Measurements from ENCODE around the gene MSANTD3. TPM values are rescaled to one million over a fixed set of nuclear protein-coding genes. Genes with fewer than 3 reads are reported as not detected.
"Not testable (repeated sequence)": the region's sequence is repeated elsewhere in the genome, so short reads cannot be mapped to it uniquely, and the experiment has no call there.

MSANTD3 gene
- total RNA-seq, 4 donors from 2014 or later, result 39.2 to 48.2 (median 44.3) TPM

DNA sequence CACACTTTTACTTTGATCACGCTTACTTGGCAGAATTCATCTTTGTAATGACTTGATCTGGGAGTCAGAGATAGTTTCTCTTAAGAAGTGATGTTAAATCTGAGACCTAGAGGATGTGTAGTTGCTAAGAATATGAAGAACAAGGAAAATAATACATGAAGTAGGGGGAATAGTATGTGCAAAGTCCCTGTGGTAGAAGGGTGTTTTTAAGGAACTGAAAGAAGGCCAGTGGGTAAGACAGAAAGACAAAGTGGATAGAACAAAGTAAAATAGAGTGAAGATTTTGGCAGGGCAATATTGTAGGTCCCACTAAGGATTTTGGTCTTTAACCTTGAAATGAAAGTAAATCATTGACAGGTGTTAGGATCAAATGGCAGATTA, 17.8 kb upstream of the MSANTD3 start:
- no peak for TF ChIP-seq POLR2A (IDR thresholded peaks at IDR 0.05)
- TF ChIP-seq, protein P1, sequence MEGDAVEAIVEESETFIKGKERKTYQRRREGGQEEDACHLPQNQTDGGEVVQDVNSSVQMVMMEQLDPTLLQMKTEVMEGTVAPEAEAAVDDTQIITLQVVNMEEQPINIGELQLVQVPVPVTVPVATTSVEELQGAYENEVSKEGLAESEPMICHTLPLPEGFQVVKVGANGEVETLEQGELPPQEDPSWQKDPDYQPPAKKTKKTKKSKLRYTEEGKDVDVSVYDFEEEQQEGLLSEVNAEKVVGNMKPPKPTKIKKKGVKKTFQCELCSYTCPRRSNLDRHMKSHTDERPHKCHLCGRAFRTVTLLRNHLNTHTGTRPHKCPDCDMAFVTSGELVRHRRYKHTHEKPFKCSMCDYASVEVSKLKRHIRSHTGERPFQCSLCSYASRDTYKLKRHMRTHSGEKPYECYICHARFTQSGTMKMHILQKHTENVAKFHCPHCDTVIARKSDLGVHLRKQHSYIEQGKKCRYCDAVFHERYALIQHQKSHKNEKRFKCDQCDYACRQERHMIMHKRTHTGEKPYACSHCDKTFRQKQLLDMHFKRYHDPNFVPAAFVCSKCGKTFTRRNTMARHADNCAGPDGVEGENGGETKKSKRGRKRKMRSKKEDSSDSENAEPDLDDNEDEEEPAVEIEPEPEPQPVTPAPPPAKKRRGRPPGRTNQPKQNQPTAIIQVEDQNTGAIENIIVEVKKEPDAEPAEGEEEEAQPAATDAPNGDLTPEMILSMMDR (IDR thresholded peaks at IDR 0.05), result no peak
- H3K27ac ChIP-seq, result no peak overlapping the region
- H3K36me3 ChIP-seq, result no peaks in the 10 kb centered on the region
- H3K4me3 ChIP-seq (replicated peaks in 1 of 3), result no peak overlapping the region
- DNase-seq, result no peak
- H3K27me3 ChIP-seq, result no peaks in the 10 kb centered on the region
- WGBS, 2 donors, result 92 to 100% methylated on average over 1 of the region's 1 CpG
- no peaks in the 10 kb centered on the region for H3K4me1 ChIP-seq
- intact Hi-C loops (cut with DNase I), result no loop called here
- no peaks in the 10 kb centered on the region for H3K9me3 ChIP-seq

DNA sequence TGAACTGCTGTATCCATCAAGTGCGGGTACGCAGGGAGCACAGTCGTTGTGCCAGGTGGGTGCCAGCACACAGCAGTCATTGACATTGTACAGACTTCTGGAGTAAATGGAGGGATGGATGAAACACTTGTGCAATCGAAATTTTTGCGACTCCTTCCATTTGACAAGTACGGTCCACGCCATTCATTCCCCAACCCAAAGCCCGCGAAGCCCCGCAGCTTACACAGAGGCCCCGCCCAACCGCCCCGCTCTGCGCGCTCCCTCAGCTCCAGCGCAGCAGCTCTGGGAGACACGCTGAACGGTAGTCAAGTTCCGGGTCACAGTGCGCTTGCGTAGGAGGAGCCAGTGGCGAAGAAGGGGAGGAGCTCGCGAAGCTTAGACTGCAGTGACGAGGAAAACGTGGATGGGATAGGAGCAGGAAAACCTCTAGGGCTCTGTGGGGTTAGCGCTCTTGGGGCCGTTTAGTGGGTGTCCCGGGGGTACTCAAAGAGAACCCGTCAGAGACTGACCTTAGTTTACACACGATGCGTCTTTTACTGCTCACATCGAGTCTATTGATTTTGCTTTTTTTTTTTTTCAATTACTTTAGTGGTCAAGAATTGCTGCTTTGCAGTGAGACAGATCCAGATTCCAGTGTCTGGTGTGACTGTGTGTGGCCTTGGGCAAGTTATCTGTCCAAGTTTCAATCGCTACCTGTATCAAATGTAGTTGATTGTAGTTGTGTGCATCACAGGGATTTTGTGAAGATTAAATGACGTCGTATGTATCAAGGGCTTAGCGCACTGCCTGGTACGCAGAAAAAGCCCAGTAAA, 15.3 kb upstream of the MSANTD3 start:
- intact Hi-C loops (cut with DNase I), result no loop called here
- no peaks in the 10 kb centered on the region for H3K27me3 ChIP-seq
- no peaks in the 10 kb centered on the region for H3K36me3 ChIP-seq
- H3K9me3 ChIP-seq, result no peaks in the 10 kb centered on the region
- H3K4me1 ChIP-seq, result no peaks in the 10 kb centered on the region
- 16 to 18% methylated on average over 26 to 38 of the region's 38 CpGs for WGBS, 2 donors
- H3K27ac ChIP-seq, result no peak overlapping the region
- peak overlapping the region in 1 of 3 donors; percentile 34 for H3K4me3 ChIP-seq (replicated peaks in 1 of 3)
- TF ChIP-seq POLR2A (IDR thresholded peaks at IDR 0.05), result peak in 1 of 2 donors; percentile 63
- TF ChIP-seq, protein P1 (IDR thresholded peaks at IDR 0.05), result no peak
- peak; percentile 90 to 93 for DNase-seq

DNA sequence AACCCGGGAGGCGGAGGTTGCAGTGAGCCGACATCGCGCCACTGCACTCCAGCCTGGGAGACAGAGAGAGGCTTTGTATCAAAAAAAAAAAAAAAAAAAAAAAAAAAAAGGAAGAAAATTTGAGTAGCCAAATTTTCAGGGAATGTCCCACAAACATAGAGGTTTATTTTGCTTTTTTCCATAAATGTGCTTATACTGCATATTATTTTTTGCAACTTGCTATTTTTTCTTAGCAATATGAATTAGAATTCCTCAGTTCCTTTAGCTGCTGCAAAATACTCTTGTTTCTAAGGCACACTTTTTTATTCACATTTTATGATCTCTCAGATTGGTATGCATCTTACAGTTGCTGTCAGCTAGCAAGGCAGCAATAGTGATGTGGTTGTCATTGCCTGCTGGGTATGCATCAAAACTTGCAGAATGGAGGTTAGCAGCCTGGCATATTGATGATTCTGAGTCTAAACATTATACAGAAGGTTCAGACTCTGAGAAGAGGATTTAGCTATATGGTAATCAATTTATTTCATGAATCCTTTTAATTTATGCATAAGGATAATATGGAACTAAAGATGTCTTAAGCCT, 13.0 kb upstream of the MSANTD3 start:
- TF ChIP-seq POLR2A (IDR thresholded peaks at IDR 0.05), result no peak
- TF ChIP-seq, protein P1 (IDR thresholded peaks at IDR 0.05), result no peak
- Histone ChIP-seq H3K4me3 (replicated peaks in 1 of 3) (no peak overlapping the region), H3K36me3 (no peaks in the 10 kb centered on the region), H3K27me3 (no peaks in the 10 kb centered on the region), H3K4me1 (no peaks in the 10 kb centered on the region), H3K27ac (no peak overlapping the region), H3K9me3 (no peaks in the 10 kb centered on the region)
- DNase-seq, result no peak
- intact Hi-C loops (cut with DNase I), result no loop called here
- 89 to 94% methylated on average over 5 of the region's 5 CpGs for WGBS, 2 donors

DNA sequence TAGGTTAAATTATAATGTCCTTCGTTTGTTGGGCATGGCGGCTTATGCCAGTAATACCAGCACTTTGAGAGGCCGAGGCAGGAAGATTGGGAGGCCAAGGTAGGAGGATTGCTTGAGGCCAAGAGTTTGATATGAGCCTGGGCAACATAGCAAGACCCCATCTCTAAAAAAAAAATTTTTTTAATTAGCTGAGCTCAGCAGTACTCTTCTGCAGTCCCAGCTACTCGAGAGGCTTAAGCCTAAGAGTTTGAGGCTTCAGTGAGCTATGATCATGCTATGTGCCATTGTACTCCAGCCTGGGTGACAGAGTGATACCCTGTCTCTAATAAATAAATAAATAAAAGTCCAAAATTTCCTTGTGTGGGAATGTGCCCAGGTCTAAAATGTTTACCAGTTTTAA, 9.1 kb upstream of the MSANTD3 start:
- WGBS, 2 donors, result 82 to 88% methylated on average over 4 of the region's 4 CpGs
- TF ChIP-seq POLR2A (IDR thresholded peaks at IDR 0.05), result no peak
- TF ChIP-seq, protein P1 (IDR thresholded peaks at IDR 0.05), result no peak
- Histone ChIP-seq H3K9me3 (no peaks in the 10 kb centered on the region), H3K36me3 (no peaks in the 10 kb centered on the region), H3K27ac (no peak overlapping the region), H3K4me3 (replicated peaks in 1 of 3) (no peak overlapping the region), H3K27me3 (no peaks in the 10 kb centered on the region), H3K4me1 (no peaks in the 10 kb centered on the region)
- no peak for DNase-seq
- intact Hi-C loops (cut with DNase I), result no loop called here

DNA sequence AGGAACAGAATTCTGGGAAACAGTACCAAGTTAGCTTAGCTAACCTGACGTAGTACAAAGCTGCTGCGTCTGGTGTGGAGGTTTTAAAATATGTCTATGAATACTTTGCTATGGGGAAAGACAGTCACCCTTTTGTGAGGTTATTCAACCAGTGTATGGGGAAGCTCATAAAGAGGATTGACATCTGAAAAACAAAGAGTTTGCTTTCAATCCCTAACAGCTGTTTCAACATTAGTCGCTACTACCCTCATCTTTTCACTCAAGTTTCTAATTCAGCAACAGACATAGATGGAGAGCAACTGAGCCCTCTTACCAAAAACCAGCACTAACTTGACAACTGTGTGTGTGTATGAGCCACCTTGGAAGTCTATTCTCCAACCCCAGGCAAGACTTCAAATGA, 7.8 kb upstream of the MSANTD3 start:
- H3K9me3 ChIP-seq, result no peaks in the 10 kb centered on the region
- no peak for TF ChIP-seq POLR2A (IDR thresholded peaks at IDR 0.05)
- TF ChIP-seq, protein P1 (IDR thresholded peaks at IDR 0.05), result no peak
- no peaks in the 10 kb centered on the region for H3K4me1 ChIP-seq
- 90 to 91% methylated on average over 3 of the region's 3 CpGs for WGBS, 2 donors
- intact Hi-C loops (cut with DNase I), result no loop called here
- no peaks in the 10 kb centered on the region for H3K27me3 ChIP-seq
- H3K27ac ChIP-seq, result no peak overlapping the region
- no peak for DNase-seq
- H3K4me3 ChIP-seq (replicated peaks in 1 of 3), result no peak overlapping the region
- H3K36me3 ChIP-seq, result no peaks in the 10 kb centered on the region

DNA sequence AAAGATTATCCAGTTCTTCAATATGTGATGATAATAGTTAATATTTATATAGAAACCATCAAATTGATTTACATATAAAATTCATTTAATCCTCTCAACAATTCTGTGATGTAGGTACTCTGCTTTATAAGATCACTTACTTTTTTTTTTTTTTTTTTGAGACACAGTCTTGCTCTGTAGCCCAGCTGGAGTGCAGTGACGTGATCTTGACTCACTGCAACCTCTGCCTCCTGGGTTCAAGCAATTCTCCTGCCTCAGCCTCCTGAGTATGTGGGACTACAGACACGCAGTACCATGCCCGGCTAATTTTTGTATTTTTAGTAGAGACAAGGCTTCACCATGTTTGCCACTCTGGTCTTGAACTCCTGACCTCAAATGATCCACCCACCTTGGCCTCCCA, 5.8 kb upstream of the MSANTD3 start:
- WGBS, 2 donors, result 93 to 95% methylated on average over 3 of the region's 3 CpGs
- not testable (repeated sequence) for H3K4me3 ChIP-seq (replicated peaks in 1 of 3); H3K27me3 ChIP-seq; DNase-seq; H3K4me1 ChIP-seq; H3K36me3 ChIP-seq; H3K9me3 ChIP-seq; H3K27ac ChIP-seq
- intact Hi-C loops (cut with DNase I), result loop anchor here (10.0 kb wide), 1 partner anchor 174 kb away; no protein-coding TSS in a partner anchor
